Activated CD4-positive, alpha-beta T cell treated with anti-CD3 and anti-CD28 coated beads, Interleukin-2, amount 50 U/mL, for 24 hours (primary cell): Measurements from ENCODE around the gene SLC11A1.
A peak's percentile ranks its signal among the peaks of the same experiment; 100 is the strongest.

Experiments used
- DNase-seq, 2 donors: peaks; one replicate each; pipeline ENCODE4 v3.0.0-alpha.2; 2020; ENCODE audit warnings: low read depth in 1 of 2, low spot score in 1 of 2

SLC11A1 gene

GRCh38 chr2:218366621-218367414 is 15.3 kb upstream of the SLC11A1 start:
- no peak for DNase-seq

GRCh38 chr2:218367415-218368149 is 14.5 kb upstream of the SLC11A1 start:
- peak; percentile 28 to 38 for DNase-seq

- no peak for DNase-seq
These were observed 13.9 kb upstream of the SLC11A1 start for GRCh38 chr2:218368150-218368528.

GRCh38 chr2:218368621-218369153 is 13.4 kb upstream of the SLC11A1 start:
- no peak for DNase-seq

GRCh38 chr2:218369330-218369729 is 12.7 kb upstream of the SLC11A1 start:
- no peak for DNase-seq

GRCh38 chr2:218370410-218371063 is 11.5 kb upstream of the SLC11A1 start:
- no peak for DNase-seq

- no peak for DNase-seq
These were observed 10.1 kb upstream of the SLC11A1 start for GRCh38 chr2:218371983-218372350.

- no peak for DNase-seq
These were observed 7.3 kb upstream of the SLC11A1 start for GRCh38 chr2:218374795-218375194.

GRCh38 chr2:218375212-218375611 is 6.9 kb upstream of the SLC11A1 start:
- no peak for DNase-seq

GRCh38 chr2:218378053-218378452 is 4.0 kb upstream of the SLC11A1 start:
- DNase-seq: no peak

- DNase-seq: no peak
These were observed 712 bp downstream of the SLC11A1 start for GRCh38 chr2:218382785-218383184.

- no peak for DNase-seq
These were observed 1.9 kb downstream of the SLC11A1 start for GRCh38 chr2:218383892-218384519.

- DNase-seq: no peak
These were observed 2.9 kb downstream of the SLC11A1 start for GRCh38 chr2:218384975-218385374.

GRCh38 chr2:218386505-218387368 is 4.7 kb downstream of the SLC11A1 start:
- DNase-seq: no peak

GRCh38 chr2:218387369-218388194 is 5.5 kb downstream of the SLC11A1 start:
- no peak for DNase-seq

GRCh38 chr2:218389333-218390150 is 7.5 kb downstream of the SLC11A1 start:
- DNase-seq: no peak

- DNase-seq: no peak
These were observed 9.1 kb downstream of the SLC11A1 start for GRCh38 chr2:218391202-218391601.

- DNase-seq: no peak
These were observed 10.4 kb downstream of the SLC11A1 start for GRCh38 chr2:218392459-218392858.
